Loucy (cell line): ENCODE measurements around the gene RAB1A.
"Not testable (repeated sequence)": the region's sequence is repeated elsewhere in the genome, so short reads cannot be mapped to it uniquely, and the experiment has no call there.

ENCODE experiments used
- CTCF ChIP-seq: fragments of 200-600 bp; sonication (generic); conservative IDR thresholded peaks from 2 replicates; pipeline ENCODE4 v1.5.1; 2014; ENCODE audit warnings: mild to moderate bottlenecking, antibody characterized with exemption, low read length
- EZH2phosphoT487 ChIP-seq: fragments of 200-600 bp; IDR thresholded peaks from 2 replicates; pipeline ENCODE4 v1.6.1; 2018; ENCODE audit warnings: antibody characterized with exemption, mild to moderate bottlenecking, moderate library complexity, borderline replicate concordance

GRCh38 chr2:65174031-65174430 lies 44.1 kb upstream of the RAB1A start:
- not testable (repeated sequence) for TF ChIP-seq CTCF, EZH2phosphoT487
